ENCODE results near the gene PCGF2. TPM values are rescaled to one million over a fixed set of nuclear protein-coding genes. Genes with fewer than 3 reads are reported as not detected.

Gene PCGF2
- total RNA-seq, 4 donors from 2014 or later = 7.7 to 50.0 (median 17.6) TPM

DNA sequence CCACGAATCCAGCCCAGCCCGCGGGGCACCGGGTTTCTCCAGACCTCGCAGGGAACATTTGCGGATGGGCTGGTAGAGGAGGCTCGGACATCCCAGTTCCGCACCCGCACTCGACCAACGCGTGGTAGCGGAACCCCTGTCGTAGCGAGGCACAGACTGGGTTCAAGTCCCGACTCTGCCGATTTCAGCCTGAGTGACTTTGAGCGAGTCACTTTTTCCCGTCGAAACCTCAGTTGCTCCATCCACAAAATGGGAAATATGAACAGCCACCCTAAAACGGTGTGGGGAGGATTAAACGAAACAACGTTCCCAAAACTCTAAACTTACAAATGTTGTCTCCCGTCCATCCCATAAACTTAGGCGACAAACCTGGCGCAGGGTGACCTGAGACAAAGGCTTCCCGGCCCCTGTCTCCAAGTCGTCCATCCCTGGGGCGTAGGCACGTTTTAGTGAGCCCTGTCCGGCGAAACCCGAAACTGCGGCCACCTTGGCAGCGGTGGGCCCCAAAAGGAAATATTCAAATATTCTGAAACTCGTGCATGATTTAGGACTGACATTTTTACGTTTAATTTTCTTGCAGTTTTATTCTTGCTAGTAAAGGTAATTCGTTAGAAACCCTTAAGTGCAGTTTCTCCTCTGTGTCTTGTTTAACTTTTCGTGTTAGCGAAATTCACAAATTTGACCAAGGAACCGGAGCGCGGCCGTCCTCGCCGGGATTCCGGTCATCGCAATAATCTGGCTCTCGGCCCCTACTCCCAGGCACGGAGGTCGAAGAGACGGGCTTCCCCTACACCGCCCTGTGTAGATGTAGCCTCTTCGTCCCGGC lies 45.0 kb downstream of the PCGF2 start:
- Histone ChIP-seq H3K27me3 (no peaks in the 10 kb centered on the region), H3K9me3 (no peaks in the 10 kb centered on the region), H3K27ac (peak overlapping the region; percentile 71 to 98 (median 97)), H3K4me3 (peak overlapping the region; percentile 66 to 92 (median 81)), H3K4me1 (peaks cover 0 to 62% (median 21%) of the 10 kb centered on the region in 4 donors), H3K36me3 (peaks cover 0 to 9% (median 0%) of the 10 kb centered on the region in 3 donors)
- 4 to 5% methylated on average over 46 to 54 of the region's 55 CpGs for WGBS, 2 donors
- no peak for DNase-seq (ENCODE audit: low spot score in 2 of 2)
- TF ChIP-seq, protein P1, sequence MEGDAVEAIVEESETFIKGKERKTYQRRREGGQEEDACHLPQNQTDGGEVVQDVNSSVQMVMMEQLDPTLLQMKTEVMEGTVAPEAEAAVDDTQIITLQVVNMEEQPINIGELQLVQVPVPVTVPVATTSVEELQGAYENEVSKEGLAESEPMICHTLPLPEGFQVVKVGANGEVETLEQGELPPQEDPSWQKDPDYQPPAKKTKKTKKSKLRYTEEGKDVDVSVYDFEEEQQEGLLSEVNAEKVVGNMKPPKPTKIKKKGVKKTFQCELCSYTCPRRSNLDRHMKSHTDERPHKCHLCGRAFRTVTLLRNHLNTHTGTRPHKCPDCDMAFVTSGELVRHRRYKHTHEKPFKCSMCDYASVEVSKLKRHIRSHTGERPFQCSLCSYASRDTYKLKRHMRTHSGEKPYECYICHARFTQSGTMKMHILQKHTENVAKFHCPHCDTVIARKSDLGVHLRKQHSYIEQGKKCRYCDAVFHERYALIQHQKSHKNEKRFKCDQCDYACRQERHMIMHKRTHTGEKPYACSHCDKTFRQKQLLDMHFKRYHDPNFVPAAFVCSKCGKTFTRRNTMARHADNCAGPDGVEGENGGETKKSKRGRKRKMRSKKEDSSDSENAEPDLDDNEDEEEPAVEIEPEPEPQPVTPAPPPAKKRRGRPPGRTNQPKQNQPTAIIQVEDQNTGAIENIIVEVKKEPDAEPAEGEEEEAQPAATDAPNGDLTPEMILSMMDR (IDR thresholded peaks at IDR 0.05) = no peak
- TF ChIP-seq EP300 (IDR thresholded peaks at IDR 0.05) (no peak), POLR2A (IDR thresholded peaks at IDR 0.05) (no peak)

DNA sequence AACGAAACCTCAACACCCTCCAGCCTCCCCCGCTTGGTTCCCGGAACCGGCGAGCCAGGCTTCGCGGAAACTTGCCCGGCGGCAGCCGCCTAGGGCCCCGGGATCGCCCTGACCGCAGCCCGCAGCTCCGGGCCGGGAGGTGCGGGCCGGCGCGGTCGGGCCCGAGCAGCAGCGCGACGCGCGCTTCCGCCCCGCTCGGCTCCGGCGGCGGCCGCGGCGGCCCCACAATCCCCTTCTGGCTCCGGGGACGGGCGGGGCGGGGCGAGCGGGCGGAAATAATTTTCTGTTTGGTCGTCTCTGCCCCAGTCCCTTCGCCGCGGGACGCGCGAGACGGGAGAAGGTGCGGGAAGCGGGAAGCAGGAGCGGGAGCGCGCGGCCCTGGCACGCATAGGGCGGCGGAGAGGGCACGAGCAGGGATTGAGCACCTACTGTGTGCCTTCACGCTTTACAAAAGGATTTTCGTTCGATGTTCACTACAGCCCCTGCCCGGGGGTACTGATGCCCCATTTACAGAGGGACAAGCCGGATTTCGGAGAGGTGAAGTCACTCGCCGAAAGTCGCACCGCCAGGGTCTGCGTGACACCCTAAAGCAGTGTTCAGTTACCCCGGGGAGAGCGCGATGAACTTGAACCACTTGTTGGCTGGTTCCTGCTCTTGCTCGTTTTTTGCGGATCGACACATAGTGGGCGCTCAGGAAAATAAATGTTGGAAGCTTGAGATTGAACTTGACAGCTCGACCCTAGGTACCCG lies 45.8 kb downstream of the PCGF2 start:
- H3K27me3 ChIP-seq = no peaks in the 10 kb centered on the region
- peak overlapping the region; percentile 73 to 98 (median 97) for H3K27ac ChIP-seq
- DNase-seq (ENCODE audit: low spot score in 2 of 2) = peak; percentile 78 to 81
- H3K4me1 ChIP-seq = peaks cover 0 to 58% (median 20%) of the 10 kb centered on the region in 4 donors
- H3K4me3 ChIP-seq = peak overlapping the region; percentile 66 to 92 (median 81)
- peaks cover 0 to 1% (median 0%) of the 10 kb centered on the region in 3 donors for H3K36me3 ChIP-seq
- TF ChIP-seq, protein P1 (IDR thresholded peaks at IDR 0.05) = peak in 1 of 5 experiments; percentile 33
- peak in 1 of 2 donors; percentile 93 for TF ChIP-seq EP300 (IDR thresholded peaks at IDR 0.05)
- peak; percentile 54 to 76 for TF ChIP-seq POLR2A (IDR thresholded peaks at IDR 0.05)
- 1% methylated on average over 47 to 59 of the region's 81 CpGs for WGBS, 2 donors
- H3K9me3 ChIP-seq = no peaks in the 10 kb centered on the region

DNA sequence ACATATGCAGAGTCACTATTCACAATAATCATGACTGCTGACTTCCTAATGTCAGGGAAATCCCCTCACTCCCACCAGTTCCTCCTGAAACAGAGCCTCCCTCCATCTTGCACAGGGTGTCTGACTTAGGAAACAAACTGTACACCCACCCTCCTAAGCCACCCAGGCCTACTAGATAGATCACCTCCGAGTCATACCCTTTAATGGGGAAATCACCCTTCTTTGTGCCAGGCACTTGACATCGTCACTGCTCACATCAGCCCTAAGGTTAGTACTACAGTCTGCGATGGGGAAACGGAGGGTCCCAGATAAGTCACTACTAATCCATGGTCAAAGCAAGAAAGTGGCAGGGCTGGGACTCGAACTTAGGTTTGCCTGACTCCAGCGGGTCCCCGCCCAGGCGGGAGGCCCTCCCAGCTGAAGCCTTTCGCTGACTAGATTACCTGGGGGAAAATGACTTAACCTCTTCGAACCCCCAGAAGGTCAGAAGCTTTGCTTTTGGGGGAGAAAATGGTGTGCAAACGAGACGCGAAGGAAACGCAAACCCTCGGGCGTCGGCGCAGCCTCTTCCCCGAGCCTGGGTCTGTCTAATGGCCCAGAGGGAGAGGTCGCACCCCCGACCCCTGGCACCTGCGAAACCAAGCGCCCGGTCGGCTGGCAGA lies 46.5 kb downstream of the PCGF2 start:
- TF ChIP-seq, protein P1 (IDR thresholded peaks at IDR 0.05) = no peak
- no peak for TF ChIP-seq POLR2A (IDR thresholded peaks at IDR 0.05)
- Histone ChIP-seq H3K27ac (peak overlapping the region; percentile 73 to 98 (median 97)), H3K27me3 (no peaks in the 10 kb centered on the region), H3K9me3 (no peaks in the 10 kb centered on the region), H3K4me1 (peaks cover 0 to 51% (median 15%) of the 10 kb centered on the region in 4 donors), H3K36me3 (no peaks in the 10 kb centered on the region), H3K4me3 (peak overlapping the region; percentile 66 to 92 (median 81))
- no peak for DNase-seq (ENCODE audit: low spot score in 2 of 2)
- 5 to 7% methylated on average over 10 to 25 of the region's 25 CpGs for WGBS, 2 donors

DNA sequence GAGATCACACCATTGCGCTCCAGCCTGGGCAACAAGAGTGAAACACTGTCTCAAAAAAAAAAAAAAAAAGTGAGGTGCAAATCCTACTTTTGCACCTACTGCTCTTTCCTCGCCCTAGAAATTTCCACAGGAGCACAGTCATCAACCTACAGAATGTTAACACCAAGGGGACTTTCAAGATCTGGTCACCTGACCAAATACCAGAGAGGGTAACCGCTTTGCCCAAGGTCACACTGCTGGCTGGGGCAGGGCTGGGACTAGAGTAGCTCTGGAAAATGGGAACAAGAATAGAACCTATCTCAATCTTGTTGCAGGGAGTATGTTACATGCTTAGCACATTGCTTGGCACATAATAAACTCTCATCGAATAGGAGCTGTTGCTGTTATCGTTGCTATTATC lies 49.4 kb downstream of the PCGF2 start:
- Histone ChIP-seq H3K36me3 (no peaks in the 10 kb centered on the region), H3K27ac (no peak overlapping the region), H3K9me3 (no peaks in the 10 kb centered on the region), H3K4me3 (no peak overlapping the region), H3K4me1 (peaks cover 0 to 51% (median 18%) of the 10 kb centered on the region in 4 donors), H3K27me3 (no peaks in the 10 kb centered on the region)
- no peak for DNase-seq (ENCODE audit: low spot score in 2 of 2)
- WGBS, 2 donors = 86 to 90% methylated on average over 5 of the region's 5 CpGs
- no peak for TF ChIP-seq EP300 (IDR thresholded peaks at IDR 0.05)
- TF ChIP-seq POLR2A (IDR thresholded peaks at IDR 0.05) = no peak
- TF ChIP-seq, protein P1 (IDR thresholded peaks at IDR 0.05) = no peak
